Measurements from ENCODE around the gene OSBPL7.

The OSBPL7 gene

GRCh38 chr17:47847341-47848197, 26.0 kb upstream of the OSBPL7 start:
- no peak for DNase-seq (ENCODE audit: low read depth in 3 of 3, low spot score in 1 of 3)

GRCh38 chr17:47846716-47847340, 25.2 kb upstream of the OSBPL7 start:
- no peak for DNase-seq (ENCODE audit: low read depth in 3 of 3, low spot score in 1 of 3)

GRCh38 chr17:47845716-47846075, 24.1 kb upstream of the OSBPL7 start:
- no peak for DNase-seq (ENCODE audit: low read depth in 3 of 3, low spot score in 1 of 3)

GRCh38 chr17:47844814-47845715, 23.5 kb upstream of the OSBPL7 start:
- DNase-seq (ENCODE audit: low read depth in 3 of 3, low spot score in 1 of 3) = no peak

- DNase-seq (ENCODE audit: low read depth in 3 of 3, low spot score in 1 of 3) = no peak
These were observed 22.6 kb upstream of the OSBPL7 start for GRCh38 chr17:47844227-47844626.

- no peak for DNase-seq (ENCODE audit: low read depth in 3 of 3, low spot score in 1 of 3)
These were observed 21.8 kb upstream of the OSBPL7 start for GRCh38 chr17:47843391-47843730.

- no peak for DNase-seq (ENCODE audit: low read depth in 3 of 3, low spot score in 1 of 3)
These were observed 20.1 kb upstream of the OSBPL7 start for GRCh38 chr17:47841488-47842291.

- DNase-seq (ENCODE audit: low read depth in 3 of 3, low spot score in 1 of 3) = peak; percentile 57 to 88 (median 73)
These were observed 19.3 kb upstream of the OSBPL7 start, which contains the start of gene SCRN2 for GRCh38 chr17:47840742-47841487. Gene SCRN2, minus strand, starts transcription at chr17:47841273. Its CDS starts 430 bp downstream, at chr17:47840843.

GRCh38 chr17:47840001-47840741, 18.6 kb upstream of the OSBPL7 start:
- no peak for DNase-seq (ENCODE audit: low read depth in 3 of 3, low spot score in 1 of 3)

- DNase-seq (ENCODE audit: low read depth in 3 of 3, low spot score in 1 of 3) = no peak
These were observed 17.5 kb upstream of the OSBPL7 start for GRCh38 chr17:47839071-47839470.

GRCh38 chr17:47838636-47839035, 17.0 kb upstream of the OSBPL7 start:
- DNase-seq (ENCODE audit: low read depth in 3 of 3, low spot score in 1 of 3) = no peak

GRCh38 chr17:47837401-47838039, 15.9 kb upstream of the OSBPL7 start:
- no peak for DNase-seq (ENCODE audit: low read depth in 3 of 3, low spot score in 1 of 3)

- DNase-seq (ENCODE audit: low read depth in 3 of 3, low spot score in 1 of 3) = no peak
These were observed 15.0 kb upstream of the OSBPL7 start for GRCh38 chr17:47836601-47837000.

GRCh38 chr17:47834756-47835155, 13.2 kb upstream of the OSBPL7 start:
- no peak for DNase-seq (ENCODE audit: low read depth in 3 of 3, low spot score in 1 of 3)

- DNase-seq (ENCODE audit: low read depth in 3 of 3, low spot score in 1 of 3) = no peak
These were observed 10.3 kb upstream of the OSBPL7 start for GRCh38 chr17:47831934-47832327.

- peak; percentile 76 to 87 (median 80) for DNase-seq (ENCODE audit: low read depth in 3 of 3, low spot score in 1 of 3)
These were observed 9.7 kb upstream of the OSBPL7 start, which contains the start of the genes LRRC46 and MRPL10 for GRCh38 chr17:47831003-47831933. Gene LRRC46, plus strand, starts transcription at chr17:47831670. Its CDS starts 320 bp downstream, at chr17:47831990. Gene MRPL10, minus strand, starts transcription at chr17:47831541. Its CDS starts 30 bp downstream, at chr17:47831511.

GRCh38 chr17:47830396-47831002, 8.9 kb upstream of the OSBPL7 start:
- DNase-seq (ENCODE audit: low read depth in 3 of 3, low spot score in 1 of 3) = no peak

Measured in stimulated activated CD4-positive, alpha-beta T cell treated with anti-CD3 and anti-CD28 coated beads, TNF-alpha, amount 100 ng/mL, for 1 hour (primary cell).